ENCODE data around the gene PKP4. TPM values are rescaled to one million over a fixed set of nuclear protein-coding genes. Genes with fewer than 3 reads are reported as not detected.

Gene PKP4
- total and polyA plus RNA-seq, 2 of the 8 experiments (the other 6 are each of a cell fraction or from before 2014, with no cell fraction given): 48.2 to 88.0 TPM

DNA sequence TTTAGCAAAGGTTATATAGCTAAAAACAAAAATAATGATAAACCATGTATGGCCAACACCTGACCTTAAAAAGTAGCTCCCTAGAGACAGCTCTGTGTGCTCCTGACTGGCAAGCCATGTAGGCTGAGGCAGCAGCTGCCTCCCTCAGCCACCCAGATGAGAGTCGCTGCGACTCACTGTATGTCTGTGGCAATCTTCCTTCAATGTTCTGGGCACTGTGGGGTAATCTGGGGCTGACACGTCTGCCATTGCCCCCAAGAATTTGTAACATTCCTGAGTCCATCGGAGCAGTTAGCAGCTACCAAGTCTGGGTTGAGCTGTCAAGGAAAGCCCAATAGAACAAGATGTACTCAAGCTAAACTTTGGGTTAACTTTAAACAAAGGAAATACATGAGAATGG lies 232.0 kb downstream of the PKP4 start (continued):
- TF ChIP-seq BRCA1 (IDR thresholded peaks at IDR 0.05; ENCODE audit: low read depth, low read length): no peak
- TF ChIP-seq, protein P1, sequence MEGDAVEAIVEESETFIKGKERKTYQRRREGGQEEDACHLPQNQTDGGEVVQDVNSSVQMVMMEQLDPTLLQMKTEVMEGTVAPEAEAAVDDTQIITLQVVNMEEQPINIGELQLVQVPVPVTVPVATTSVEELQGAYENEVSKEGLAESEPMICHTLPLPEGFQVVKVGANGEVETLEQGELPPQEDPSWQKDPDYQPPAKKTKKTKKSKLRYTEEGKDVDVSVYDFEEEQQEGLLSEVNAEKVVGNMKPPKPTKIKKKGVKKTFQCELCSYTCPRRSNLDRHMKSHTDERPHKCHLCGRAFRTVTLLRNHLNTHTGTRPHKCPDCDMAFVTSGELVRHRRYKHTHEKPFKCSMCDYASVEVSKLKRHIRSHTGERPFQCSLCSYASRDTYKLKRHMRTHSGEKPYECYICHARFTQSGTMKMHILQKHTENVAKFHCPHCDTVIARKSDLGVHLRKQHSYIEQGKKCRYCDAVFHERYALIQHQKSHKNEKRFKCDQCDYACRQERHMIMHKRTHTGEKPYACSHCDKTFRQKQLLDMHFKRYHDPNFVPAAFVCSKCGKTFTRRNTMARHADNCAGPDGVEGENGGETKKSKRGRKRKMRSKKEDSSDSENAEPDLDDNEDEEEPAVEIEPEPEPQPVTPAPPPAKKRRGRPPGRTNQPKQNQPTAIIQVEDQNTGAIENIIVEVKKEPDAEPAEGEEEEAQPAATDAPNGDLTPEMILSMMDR (IDR thresholded peaks at IDR 0.05; ENCODE audit: control extremely low read depth in 1 of 3, insufficient read depth in 1 of 3, low read depth in 1 of 3, low read length in 3 of 3): no peak
- no peak for TF ChIP-seq CEBPB (IDR thresholded peaks at IDR 0.05; ENCODE audit: low read depth, low read length)
- no peak for TF ChIP-seq KDM5A (IDR thresholded peaks at IDR 0.05; ENCODE audit: low read length)
- no peak for TF ChIP-seq EGR1 (IDR thresholded peaks at IDR 0.05; ENCODE audit: borderline replicate concordance, low read depth, low read length)
